Ramos (cell line): Measurements from ENCODE around the gene MRPL3.
"Not testable (repeated sequence)": the region's sequence is repeated elsewhere in the genome, so short reads cannot be mapped to it uniquely, and the experiment has no call there.

Experiments
- in situ Hi-C: fragments of 300-500 bp; cut with MboI; formaldehyde crosslinking; loops from one replicate; pipeline ENCODE4 v1.14.3; 2022; ENCODE audit warnings: low sequenced_read_pairs; ENCODE audit not compliant: unreplicated experiment

MRPL3 gene

GRCh38 chr3:131503320-131503635, 507 bp upstream of the MRPL3 start:
- in situ Hi-C loops: no loop called here

- in situ Hi-C loops: no loop called here
Measured at GRCh38 chr3:131501949-131502348, 822 bp downstream of the MRPL3 start.

GRCh38 chr3:131494706-131495105, 8.1 kb downstream of the MRPL3 start:
- in situ Hi-C loops: no loop called here

GRCh38 chr3:131491775-131492174, 11.0 kb downstream of the MRPL3 start:
- in situ Hi-C loops: no loop called here

DNA sequence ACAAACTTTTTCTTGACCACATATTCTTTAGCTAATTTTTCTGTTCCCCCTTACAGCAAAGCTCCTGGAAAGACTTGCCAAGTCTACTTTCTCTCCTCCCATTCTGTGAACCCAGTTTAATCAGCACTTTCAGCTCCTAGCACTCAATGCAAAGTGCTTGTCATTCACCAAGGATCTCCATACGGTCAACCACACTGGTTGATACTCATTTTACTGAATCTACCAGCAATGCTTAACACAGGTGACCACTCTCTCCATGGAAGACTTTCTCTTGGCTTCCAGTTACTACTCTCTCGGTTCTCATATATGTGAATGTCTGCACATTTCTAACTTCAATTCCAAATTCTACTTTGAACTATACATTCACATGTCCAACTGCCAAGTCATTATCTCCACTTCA, 11.7 kb downstream of the MRPL3 start:
- in situ Hi-C loops: no loop called here

- in situ Hi-C loops: not testable (repeated sequence)
Measured at GRCh38 chr3:131486545-131486944, 16.2 kb downstream of the MRPL3 start.

DNA sequence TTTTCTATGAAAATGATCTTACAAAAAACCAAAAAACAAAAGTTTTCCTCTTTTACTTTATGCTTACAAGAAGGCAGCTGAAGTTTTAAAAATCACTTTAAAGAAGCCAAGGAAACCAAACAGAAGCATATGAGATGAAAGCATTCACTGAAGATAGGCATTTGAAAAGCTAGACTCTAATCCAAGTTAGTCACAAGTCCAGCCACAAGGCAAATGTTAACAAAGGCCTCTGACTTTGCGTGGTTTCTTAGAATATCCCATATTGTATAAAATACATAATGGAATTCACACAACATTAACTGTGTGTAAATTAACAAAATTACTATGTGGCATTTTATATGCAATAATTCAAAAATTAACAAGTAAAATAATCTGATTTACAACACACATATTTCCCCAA, 17.7 kb downstream of the MRPL3 start:
- in situ Hi-C loops: no loop called here

DNA sequence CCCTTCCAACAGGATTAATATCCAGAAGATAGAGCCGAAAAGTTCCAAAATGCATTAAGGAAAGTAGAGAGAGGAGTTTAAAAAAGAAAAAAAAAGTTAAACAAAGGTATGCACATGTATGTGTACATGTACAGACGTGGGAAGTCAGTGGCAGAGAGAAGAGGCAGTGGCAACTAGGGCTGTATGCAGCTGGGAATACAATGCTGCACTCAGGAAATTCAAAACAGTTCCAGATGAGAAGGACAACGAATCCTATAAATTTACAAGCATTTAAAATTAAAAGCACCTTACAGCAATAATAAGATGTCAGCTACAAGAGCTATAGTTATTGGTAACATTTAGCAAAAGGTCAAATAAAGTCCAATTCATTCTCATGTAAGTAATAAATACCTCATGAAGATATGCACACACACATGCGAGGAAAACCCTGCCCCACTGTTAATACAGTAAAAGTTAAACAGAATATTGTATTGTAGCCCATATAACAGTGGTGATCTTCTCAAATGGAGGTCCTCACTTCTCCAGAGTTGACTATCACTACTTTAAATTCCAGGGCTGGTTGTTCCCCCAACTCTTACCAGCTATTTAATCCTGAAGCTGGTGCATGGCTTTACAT, 18.2 kb downstream of the MRPL3 start:
- in situ Hi-C loops: no loop called here

DNA sequence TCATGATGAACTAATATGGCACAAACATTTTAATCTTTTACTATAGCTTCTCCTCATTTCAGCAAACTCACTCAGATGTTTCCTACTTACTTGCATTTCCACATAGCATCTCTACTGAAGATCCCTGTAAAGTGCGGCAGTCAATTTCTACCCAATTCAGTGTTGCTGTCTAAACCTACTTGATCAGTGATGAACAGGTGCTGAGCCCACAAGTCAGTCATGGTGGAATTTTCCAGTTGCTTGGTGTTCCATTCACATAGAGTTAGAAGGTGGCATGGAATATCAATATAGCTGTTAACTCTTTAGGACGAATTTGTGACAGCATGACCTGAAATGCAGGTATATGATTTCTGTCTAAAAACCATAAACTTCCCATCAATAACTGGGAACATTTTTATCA, 22.7 kb downstream of the MRPL3 start:
- in situ Hi-C loops: no loop called here

- in situ Hi-C loops: no loop called here
Measured at GRCh38 chr3:131477813-131478212, 25.0 kb downstream of the MRPL3 start.

DNA sequence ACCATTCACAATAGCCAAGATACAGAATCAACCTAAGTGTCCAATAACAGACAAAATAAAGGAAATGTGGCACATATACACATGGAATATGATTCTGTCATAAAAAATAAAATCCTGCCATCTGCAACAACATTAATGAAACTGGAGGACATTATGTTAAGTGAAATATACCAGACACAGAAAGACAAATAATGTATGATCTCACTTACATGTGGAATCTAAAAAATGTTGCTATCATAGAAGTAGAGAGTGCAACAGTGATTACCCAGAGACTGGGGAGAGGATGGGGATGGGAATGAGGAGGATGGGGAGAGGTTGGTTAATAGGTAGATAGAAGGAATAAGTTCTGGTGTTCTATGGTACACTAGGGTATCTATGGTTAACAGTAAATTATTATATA, 28.7 kb downstream of the MRPL3 start:
- in situ Hi-C loops: no loop called here

- in situ Hi-C loops: no loop called here
Measured at GRCh38 chr3:131470377-131470776, 32.4 kb downstream of the MRPL3 start.

DNA sequence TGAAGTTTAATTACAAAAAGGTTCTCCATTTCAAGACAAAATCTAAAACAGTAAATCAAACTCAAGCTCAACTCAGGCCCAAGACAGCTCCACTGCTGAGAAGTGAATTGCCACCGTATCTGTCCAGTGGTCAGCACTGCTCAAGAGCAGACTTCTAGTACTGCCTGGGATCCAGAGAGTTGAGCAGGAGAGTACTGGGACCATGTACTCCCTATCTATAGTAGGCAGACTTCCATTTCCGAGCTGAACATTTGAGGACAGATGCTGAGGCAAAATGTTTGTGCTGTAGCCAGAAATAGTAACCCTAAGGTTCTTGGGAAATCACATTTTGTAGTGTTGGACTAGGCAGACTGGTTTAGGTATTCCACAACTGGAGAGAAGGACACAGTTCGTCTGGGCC, 44.1 kb downstream of the MRPL3 start:
- in situ Hi-C loops: no loop called here

GRCh38 chr3:131457220-131457619, 45.6 kb downstream of the MRPL3 start:
- in situ Hi-C loops: no loop called here

DNA sequence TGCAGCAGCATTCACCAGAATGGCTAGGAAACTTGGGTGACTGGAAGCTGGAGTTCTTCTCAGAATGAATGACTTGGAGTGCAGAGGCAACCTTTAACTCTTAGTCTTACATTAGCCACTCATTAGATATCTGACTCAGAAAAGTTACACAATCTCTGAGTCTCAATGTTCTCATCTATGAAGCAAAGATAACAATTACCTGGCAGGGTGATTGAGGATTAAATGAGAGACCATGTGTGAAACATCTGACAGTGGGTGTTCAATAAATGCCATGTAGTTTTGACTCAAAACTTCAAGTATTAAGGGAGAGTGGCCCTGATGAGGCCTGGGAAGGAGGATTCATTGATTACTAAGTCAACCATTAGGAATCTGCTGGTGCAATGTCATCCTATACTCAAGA, 48.3 kb downstream of the MRPL3 start:
- in situ Hi-C loops: no loop called here

DNA sequence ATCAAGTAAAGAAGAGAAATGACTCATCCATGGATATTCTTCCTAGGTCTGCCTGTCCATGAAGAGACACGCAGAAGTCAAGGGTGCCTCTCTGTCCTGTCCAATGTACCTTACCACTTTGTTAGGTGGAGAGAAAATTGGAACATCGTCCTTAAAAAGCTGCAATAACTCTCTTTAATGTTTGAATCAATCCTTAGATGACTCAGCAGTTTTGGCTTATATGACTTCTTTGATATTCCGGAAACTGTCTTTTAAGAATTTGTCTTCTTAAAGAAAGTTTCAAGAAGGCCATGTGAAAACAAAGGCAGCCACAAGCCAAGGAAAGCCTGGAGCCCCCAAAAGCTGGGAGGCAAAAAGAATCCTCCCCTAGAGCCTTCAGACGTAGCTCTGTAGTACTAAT, 49.2 kb downstream of the MRPL3 start:
- in situ Hi-C loops: no loop called here

DNA sequence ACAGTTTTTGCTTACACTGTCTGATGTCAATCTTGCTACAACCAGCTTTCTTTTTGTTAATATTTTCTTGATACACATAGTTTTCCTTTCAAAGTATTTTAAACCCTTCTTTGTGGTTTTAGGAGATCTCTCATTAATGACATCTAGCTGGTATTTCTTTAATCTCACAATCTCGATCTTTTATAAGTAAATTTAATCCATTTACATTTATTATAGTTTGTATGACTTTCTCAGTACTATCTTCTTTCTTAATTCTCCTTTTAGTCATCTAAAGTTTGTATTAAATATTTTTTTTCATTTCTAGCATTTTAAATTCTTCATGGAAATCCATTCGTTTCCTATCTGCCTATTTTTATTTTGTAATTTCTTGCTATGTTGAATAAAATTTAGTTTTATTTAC, 55.4 kb downstream of the MRPL3 start:
- in situ Hi-C loops: no loop called here

- in situ Hi-C loops: no loop called here
Measured at GRCh38 chr3:131444180-131444579, 58.6 kb downstream of the MRPL3 start.

DNA sequence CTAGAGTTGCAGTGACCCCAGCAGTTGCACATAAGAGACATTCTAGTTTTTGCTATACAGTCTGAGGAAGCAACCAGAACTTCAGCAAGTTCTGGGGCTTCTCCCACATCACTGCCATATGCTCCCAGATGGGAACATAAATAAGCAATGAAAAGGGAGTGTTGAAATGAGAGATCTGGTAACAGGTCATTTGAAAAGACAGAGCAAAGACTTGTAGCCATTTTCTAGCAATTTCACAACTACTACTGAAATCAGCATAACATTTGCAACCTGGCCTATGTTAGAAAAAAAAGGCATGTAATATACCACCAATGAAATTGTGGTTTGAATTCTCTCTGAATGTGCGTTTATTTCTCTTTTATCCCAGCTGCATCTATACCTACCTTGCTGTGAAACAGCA, 63.7 kb downstream of the MRPL3 start:
- in situ Hi-C loops: no loop called here

DNA sequence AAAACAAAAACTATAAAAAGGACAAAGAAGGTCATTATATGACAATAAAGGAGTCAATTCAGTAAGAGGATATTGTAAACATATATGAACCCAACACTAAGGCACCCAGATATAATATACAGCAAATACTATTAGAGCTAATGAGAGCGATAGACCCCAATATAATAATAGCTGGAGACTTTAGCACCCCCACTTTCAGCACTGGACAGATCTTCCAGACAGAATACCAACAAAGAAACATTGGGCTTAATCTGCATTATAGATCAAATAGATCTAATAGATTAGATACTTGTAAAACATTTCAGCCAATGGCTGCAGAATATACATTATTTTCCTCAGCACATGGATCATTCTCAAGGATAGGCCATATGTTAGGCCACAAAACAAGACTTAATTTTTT, 67.8 kb downstream of the MRPL3 start:
- in situ Hi-C loops: no loop called here

DNA sequence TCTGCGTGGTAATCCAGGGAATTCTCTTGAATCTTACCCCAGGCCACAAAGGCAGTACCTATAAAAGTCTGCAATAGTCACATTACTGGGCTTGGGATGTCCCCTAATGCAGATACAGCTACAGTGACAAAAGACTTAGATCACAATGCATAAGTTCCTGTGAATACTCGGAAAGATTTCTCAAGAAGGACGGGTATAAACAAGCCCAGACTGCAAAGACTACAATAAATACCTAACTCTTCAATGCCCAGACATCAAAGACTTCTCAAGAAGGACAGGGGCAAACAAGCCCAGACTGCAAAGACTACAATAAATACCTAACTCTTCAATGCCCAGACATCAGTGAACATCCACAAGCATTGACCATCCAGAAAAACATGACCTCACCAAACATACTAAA, 70.3 kb downstream of the MRPL3 start:
- in situ Hi-C loops: no loop called here

GRCh38 chr3:131431754-131432153, 71.0 kb downstream of the MRPL3 start:
- in situ Hi-C loops: no loop called here

- in situ Hi-C loops: no loop called here
Measured at GRCh38 chr3:131427226-131427625, 75.5 kb downstream of the MRPL3 start.
